ENCODE results near the gene SYCP2.

GRCh38 chr20:59829786-59830664, 103.4 kb downstream of the SYCP2 start:
- no peak for TF ChIP-seq POLR2A (IDR thresholded peaks at IDR 0.05; ENCODE audit: low read length)
- no peak for TF ChIP-seq GATA1 (IDR thresholded peaks at IDR 0.05; ENCODE audit: low read depth, low read length)

Data from erythroblast (primary cell).